Measurements from ENCODE around the gene ATP1A1. TPM values are rescaled to one million over a fixed set of nuclear protein-coding genes. Genes with fewer than 3 reads are reported as not detected.

The ATP1A1 gene
- total RNA-seq, 1 experiment from 2014 or later: 189 TPM

DNA sequence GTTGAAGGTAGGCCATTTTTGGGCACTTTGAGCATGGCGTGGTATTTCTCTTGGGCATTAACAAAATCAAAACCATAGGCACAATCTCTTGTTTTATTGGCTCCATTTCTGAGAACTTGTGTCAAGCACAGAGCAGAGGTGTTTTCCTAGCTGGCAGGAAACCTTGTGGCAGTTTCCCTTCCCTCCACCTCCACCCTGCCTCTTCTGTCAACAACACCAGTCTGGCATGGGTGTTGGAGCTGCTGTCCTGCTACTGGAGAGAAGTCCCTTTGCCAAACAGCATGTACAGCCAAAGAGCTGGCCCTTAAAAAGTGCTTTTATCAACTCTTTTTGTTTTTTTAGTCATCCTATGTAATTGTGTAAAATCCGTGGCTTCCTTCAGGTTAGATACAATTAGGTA is 16.0 kb downstream of the ATP1A1 start:
- DNase-seq (ENCODE audit: low read depth): no peak

DNA sequence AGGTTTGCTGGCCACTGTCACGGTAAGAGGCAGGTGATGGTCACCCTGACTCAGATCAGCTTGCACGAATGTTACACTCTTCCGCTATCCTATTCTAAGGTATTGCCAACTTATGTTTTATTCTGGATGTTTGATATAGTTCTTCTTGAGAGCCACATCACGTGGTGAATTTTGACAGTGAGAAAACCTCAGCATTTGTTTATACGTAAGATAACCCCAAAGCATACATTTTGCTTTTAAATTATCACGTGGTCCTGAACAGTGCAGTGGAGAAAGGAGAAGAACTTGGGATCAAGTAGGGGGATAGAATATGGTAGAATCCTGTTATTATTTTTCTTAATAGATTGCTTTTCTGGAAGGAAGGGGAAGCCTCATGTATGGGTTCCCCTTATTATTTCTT is 16.6 kb downstream of the ATP1A1 start:
- no peak for DNase-seq (ENCODE audit: low read depth)

DNA sequence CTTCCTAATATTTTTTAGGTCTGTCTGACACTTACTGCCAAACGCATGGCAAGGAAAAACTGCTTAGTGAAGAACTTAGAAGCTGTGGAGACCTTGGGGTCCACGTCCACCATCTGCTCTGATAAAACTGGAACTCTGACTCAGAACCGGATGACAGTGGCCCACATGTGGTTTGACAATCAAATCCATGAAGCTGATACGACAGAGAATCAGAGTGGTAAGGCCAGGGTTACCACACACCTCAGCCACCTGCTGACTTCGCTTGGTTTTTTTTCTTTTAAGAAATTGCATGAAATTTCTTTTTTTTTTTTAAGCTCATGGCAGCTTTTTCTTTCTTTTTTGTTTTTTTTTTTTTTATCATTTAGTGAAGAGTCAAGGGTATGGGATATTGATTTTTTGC is 17.2 kb downstream of the ATP1A1 start:
- DNase-seq (ENCODE audit: low read depth): no peak

DNA sequence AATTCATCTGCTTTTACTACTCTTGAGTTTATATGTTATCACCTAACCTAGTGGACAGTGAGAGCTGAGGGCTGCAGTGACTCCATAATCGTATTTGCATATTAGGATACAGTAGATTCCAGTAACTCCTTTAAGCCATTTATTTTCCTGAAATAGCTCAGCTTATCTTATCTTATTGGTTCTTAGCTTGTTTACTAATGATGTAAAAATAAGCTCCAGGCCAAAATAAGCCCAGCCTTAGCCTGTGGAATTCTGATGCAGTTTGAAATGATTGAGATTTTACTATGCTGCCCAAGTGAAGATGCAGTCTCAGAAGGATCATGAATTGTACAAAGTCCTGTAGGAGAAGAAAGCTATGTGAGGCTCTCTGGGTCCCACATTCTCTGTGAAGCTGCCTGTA is 18.1 kb downstream of the ATP1A1 start:
- DNase-seq (ENCODE audit: low read depth): no peak

DNA sequence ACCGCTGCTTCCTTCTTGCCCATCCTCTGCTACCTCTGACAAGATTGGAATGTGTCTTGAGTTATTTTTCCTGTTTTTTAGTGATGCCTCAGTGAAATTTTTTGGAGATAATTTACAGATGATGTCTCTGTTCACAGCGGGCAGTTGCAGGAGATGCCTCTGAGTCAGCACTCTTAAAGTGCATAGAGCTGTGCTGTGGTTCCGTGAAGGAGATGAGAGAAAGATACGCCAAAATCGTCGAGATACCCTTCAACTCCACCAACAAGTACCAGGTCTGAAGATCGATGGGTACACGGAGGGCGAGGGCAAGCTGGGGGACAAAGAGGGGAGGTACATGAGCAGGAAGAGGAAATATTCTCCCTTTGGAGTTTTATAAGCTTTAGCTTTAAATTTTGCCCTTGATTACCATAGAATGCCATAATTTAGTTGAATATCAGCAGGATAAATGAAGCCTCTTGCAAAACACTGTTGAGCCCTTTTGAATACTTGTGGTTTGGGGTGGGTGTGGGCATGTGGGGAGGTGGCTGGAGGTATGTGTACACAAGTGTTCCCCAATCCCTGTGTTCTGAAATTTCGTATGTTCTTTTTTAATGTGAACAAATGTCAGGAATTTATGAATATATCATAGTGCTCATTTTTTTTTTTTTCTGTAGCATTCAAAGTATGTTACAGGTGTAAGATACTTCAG is 19.8 kb downstream of the ATP1A1 start:
- no peak for DNase-seq (ENCODE audit: low read depth)

DNA sequence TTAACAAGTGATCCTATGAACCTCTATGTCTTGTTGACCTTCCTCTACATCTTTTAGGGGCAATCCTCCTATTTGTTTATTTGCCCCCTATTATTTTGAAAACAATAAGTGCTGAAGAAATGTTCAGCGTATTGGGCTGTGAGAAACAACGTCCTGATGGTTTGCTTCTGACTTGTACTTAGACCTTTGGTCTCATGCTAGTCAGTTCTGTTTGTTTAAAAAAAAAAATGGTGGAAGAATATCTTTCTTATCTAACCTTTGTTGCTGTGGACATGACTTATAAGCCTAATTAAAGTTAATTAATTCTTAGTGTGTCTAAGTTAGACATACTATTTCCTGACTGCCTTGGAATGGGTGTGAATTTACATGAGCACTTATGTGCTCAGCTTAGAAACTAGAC is 20.7 kb downstream of the ATP1A1 start:
- DNase-seq (ENCODE audit: low read depth): no peak

DNA sequence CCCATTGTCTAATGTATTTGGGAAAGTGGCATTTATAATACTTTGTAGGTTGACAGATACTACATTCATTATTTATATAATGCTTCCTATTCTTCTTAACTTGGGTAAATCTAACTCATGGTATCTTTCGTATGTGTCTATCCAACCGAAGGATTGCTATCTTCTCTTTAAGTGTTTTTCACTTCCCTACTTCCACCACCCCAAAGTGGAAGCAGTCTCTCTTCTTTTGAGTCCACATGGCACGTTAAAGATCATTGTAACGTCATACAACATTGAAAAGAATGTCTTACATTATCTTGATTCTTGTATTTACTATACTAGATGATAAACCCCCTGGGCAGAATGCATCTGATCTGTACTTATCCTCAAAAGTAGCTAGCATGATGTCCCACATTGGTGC is 21.2 kb downstream of the ATP1A1 start:
- DNase-seq (ENCODE audit: low read depth): no peak

DNA sequence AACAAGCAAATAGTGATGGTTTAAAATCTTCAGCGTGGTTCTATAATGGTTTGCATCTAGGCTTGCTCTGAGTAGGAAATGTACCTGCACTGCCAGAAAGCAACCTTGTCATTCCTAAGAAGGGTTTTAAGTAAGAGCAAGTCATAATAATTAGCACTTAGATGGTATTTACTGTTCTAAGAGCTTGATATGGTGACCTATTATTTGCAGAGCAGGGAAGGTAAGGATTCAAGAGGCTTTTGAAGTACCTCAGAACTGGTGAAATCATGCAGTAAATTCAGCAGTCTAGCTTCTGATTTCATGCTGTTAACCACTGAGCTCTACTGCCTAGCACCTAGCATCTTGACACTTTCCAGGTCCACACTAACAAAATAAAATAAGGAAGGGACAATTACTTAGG is 23.7 kb downstream of the ATP1A1 start:
- DNase-seq (ENCODE audit: low read depth): no peak

DNA sequence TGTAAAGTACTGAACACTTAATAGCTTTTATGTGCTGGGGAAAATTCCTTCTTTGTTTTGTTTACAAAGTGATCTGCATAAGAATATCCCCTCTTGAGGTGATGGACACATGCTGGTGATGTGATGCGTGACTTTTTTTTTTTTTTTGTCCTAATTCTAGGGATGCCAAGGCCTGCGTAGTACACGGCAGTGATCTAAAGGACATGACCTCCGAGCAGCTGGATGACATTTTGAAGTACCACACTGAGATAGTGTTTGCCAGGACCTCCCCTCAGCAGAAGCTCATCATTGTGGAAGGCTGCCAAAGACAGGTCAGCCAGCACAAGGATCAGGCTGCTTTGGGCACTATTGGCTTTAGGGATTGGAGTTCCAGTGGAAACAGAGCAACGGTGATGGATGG is 24.7 kb downstream of the ATP1A1 start:
- no peak for DNase-seq (ENCODE audit: low read depth)

DNA sequence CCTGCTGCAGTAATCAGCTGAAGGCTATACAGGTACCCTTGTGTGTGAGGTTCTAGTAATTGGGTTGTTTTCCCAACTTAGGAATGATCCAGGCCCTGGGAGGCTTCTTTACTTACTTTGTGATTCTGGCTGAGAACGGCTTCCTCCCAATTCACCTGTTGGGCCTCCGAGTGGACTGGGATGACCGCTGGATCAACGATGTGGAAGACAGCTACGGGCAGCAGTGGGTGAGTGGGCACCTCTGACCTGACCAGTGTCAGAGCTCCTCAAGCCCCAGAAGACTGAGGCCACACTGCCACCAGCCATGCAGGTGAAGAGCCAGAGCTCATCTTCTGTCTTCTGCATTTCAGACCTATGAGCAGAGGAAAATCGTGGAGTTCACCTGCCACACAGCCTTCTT is 27.7 kb downstream of the ATP1A1 start:
- no peak for DNase-seq (ENCODE audit: low read depth)

DNA sequence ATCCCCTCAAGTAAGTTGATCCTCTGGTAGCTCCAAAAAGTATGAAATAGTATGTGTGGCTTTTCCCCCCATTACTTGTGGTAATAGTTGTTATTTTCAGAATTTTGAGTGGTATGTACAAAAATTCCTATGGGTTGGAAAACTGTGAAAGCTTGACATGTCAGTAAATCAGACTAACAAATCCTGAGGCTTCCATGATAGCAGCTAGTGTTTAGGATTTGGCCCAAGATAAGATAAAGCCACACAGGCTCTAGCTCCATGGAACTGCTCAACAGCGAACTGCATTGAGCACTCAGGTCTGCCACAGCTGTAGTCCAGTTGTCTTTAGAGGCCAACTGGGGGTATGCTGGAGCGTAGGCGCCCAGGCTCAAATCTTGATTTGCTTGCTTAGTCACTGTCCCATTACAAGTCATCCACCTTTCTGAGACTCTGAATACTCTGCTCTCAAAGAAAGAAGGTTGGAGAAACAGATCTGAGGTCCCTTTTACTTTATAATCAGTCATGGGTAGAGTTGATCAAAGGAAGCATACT is 28.7 kb downstream of the ATP1A1 start:
- DNase-seq (ENCODE audit: low read depth): no peak

DNA sequence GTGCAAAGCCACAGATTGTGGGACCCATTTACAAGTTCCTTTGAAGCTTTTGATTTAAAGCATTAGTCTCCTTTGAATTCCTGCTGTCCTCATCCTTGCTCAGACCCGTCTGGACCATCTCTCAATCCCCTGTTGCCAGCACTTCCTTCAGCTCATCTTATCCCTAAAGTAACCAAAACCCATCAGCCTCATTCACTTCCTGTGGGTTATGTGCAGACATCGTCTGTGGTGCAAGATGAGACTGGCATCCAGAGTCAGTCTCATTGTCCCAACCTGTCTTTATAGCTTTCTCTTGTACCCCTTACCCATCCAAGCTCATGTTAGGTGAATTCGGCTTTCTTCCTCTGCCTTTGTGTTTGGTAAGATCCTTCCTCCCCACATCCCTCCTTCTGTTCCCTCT is 29.3 kb downstream of the ATP1A1 start:
- DNase-seq (ENCODE audit: low read depth): no peak

DNA sequence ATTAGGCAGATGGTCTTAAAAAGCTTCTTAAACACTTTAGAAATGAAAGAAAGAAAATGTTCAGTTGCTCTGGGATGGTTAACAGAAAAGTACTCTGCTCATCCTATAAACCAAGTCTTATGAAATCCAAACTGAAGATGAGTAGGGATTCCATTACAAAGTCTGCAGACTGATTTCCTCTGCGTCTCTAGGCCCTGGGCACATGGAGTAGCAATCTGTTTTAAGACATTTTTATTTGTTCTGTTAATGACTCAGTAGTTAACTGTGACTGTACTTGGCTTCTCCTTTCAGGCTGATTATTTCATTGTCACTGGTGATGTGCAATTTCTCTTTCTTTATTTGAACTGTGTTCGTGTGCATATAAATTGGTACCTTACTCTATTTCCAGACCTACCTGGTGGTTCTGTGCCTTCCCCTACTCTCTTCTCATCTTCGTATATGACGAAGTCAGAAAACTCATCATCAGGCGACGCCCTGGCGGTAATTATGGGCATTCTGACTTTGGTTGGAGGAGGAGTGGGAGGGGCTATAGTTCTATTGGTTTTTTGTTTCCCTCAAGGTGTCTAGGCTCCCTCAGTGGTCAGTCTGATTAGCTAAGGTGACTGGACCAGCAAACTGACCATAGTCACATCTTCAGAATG is 30.6 kb downstream of the ATP1A1 start:
- DNase-seq (ENCODE audit: low read depth): no peak

DNA sequence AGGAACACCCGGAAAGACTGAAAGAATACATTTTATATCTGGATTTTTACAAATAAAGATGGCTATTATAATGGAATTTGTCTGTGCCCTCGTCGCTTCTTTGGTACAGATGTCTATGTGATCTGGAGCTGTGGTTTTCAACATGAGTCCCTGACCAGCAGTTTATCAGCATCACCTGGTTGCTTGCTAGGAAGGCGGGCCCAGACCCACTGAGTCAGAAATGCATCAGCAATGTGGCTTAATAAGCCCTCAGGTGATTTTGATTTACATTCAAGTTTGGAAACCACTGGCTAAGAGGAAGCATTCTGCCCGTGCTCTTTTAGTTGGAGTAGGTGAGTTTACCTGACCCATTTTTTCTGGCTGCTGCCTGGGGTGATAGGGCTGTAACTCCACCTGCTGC is 31.7 kb downstream of the ATP1A1 start:
- DNase-seq (ENCODE audit: low read depth): no peak

DNA sequence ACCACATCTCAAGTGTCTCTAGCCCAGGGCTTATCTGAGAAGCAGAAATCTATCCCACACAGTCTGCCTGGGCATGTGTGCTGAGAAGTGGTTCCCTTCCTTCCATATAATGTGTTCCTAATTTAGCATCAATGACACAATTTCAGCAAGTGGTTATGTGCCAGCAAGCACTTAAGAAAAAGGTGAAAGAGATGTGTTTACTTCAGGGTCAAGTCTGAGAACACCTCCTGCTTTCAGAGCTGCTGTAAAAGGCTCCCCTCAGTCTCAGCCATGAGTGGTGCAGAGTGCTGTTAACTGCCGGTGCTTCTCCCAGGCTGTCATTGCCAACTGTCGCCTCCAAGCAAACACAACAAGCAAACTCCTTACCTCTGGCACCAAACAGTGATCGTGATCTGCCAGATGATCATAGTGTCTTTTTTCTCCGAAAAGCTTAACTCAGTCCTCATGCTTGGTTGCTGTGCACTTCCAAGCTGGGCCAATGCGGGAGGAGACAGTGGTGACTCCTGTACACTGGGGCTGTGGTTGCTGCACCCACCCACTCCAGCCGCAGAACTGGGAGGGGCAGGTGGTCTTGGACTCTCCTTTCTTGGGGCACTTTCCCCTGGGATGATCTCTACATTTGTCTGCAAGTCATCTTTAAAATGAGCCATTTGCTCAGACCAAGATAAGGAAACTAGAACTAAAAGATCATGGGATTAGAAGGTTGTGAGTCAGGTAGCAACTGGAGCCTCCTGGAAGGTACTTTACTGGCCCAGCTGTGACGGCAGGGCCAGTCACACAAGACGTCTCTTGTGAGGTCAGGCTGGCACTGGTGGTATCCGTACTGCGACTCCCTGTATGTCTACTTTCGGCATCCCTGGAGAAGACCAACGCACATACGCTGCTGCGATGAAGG is 32.4 kb downstream of the ATP1A1 start:
- no peak for DNase-seq (ENCODE audit: low read depth)

DNA sequence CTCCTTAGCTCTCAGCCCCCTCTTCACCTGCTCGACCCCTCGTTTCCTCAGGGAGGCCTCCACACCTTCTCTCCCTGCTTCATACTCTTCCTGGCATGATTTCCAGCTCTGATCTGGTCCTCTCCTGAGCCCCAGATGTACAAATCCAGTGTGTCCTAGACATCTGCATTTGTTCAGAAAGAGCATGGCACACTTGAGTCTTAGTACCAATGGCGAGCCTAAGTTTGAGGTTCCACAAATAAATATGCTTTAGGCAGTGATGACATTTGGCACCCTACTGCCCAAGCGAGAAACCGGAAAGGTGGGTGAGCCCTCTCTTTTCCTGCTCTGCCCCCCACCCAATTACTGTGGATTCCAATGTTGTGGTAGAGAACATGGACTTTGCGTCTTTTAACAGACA is 34.0 kb downstream of the ATP1A1 start:
- DNase-seq (ENCODE audit: low read depth): no peak

DNA sequence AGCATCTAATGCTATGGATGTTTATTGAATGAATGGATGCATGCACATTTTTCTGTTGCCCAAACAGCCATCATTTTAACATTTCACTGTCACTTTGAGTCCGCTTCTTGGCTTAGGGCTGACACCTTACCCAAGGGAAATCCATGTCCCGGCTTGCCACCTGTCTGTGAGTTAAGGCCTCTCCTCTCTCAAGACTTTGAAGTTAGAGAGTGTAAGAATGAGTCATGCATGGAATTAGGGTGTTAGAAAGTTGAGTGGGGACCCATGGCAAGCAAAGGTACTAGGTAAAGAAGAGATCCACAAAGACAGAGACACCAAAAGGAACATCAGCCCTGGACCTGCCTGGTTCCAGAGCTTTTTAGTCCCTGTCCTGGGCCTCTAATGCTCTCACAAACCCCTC is 35.1 kb downstream of the ATP1A1 start:
- DNase-seq (ENCODE audit: low read depth): no peak

DNA sequence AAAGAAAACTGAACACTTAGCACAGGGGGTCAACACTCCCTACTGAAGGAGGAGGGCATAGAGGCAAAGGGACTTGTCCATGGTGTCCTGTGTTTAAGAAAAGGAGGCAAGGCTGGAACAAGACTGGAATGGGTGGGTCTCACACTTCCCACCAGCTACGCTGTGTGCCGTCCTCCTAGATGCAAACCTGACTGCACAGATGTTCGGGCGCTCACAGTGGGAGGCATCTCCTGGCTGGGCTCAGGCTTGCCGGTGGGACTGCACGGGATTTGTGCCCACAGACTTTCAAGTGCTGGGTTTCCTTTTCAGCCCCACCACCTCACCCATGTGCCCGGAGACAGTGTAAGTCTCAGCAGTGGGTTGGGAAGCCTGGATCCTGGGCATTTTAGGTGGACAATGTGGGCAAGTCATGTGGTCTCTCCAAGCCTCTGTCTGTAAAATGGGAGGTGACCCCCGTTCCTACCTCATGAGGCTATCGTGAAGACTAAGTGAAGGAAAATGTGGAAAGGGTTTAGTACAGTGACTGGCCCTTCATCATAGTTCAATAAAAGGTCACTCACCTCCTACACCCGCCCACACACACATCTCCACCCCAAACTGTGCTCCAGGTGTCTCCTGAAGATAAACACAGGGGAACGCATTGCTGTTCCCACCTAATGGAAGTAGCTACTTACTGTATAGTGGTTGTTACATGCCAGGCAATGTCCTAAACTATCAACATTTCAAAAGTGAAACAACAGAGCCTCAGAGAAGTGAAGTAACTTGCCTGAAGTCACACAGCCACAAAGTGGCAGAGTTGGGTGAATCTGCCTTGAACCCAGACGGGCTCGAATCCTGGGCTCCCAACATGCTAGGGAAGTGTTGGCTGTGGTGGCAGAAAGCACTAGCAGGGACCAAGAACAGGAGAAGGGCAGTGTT is 36.0 kb downstream of the ATP1A1 start:
- no peak for DNase-seq (ENCODE audit: low read depth)

DNA sequence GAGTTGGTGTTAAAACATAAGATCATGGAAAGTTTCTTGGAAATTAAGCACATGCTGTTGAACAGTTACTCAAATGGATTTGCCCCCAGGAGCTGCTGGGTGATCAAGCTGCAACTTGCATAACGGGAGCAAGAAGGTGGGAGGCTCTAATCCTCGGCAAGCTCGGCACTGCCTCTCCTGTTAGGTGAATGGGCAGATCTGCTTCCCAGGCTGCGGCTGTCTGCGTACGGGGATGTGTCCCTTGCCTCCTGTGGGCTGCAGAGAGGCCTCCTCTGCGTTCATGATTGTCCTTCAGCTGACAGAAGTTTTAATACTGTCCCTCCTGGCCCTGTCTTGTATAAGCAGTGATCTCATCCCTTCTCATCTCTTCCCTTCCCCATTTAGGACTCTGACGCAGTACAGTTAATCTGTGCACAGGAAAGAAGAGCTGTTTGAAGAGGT is 36.7 kb downstream of the ATP1A1 start:
- DNase-seq (ENCODE audit: low read depth): no peak

DNA sequence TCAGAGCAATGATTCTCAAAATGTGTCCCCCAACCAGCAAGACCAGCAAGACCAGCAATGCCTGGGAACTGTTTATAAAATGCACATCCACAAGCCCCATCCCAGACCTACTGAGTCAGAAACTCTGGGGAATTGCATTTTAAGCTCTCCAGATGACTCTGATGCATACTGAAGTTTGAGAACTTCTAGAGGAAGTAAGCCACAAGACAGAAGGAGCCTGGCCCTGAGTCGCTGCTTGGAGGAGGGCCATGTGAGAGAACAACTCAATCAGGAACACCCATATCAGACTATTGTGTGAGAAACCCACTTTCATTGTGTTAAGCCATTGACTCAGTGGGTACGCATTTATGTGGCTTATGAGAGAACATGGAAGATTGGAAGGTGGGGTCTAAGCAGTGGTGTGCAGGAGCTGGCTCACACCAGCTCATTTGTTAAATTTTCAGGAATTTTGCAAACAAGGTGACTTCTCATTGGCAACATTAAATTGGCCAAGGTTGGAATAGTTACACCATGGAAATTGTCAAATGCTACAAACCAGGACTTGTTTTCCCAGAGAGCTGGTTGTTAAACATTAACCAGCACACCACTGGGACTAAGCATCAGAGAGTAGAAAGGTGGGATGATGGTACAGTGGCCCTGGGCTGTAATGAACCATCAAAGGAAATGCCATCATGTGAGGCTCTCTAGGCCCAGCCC is 38.9 kb downstream of the ATP1A1 start:
- DNase-seq (ENCODE audit: low read depth): peak; percentile 79

DNA sequence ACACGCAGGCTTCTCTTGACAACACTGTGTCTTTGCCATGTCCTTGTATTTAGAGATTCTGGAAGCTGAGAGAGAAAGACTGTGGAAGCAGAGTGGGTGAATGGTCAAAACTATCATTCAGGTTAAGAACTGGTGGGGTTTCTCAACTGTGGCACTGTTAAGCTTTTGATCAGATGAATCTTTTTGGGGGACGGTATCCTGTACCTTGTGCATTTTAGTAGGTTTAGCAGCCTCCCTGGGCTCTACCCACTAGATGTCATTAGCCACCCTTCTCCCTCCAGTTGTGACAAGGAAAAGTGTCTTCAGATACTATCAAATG is 39.4 kb downstream of the ATP1A1 start:
- DNase-seq (ENCODE audit: low read depth): no peak

Measured in HT1080 (cell line).